Measurements from ENCODE around the gene SLC4A8. TPM values are rescaled to one million over a fixed set of nuclear protein-coding genes. Genes with fewer than 3 reads are reported as not detected.

SLC4A8 gene
- total RNA-seq, 1 experiment from 2014 or later: 1.4 TPM

DNA sequence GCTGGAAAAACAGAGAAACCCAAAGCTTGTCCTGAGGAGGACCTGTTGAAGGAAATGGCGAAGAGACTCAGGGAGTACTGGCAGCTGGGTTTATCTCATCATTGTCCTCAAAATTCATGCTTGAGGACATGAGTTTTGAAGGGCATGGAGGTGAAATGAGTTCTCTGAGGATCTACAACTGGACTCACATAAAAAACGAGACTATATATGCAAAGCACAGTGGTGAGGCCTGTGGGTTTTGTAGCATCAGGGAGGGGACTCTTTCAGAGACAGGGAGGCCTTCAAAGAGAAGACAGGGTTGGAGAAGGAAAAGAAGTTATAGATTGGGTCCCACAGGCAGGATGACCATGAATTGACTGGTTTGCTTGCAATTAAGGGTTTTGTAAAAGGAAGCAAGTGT lies 95.1 kb downstream of the SLC4A8 start:
- intact Hi-C loops (cut with micrococcal nuclease): no loop called here
- H3K4me2 ChIP-seq (ENCODE audit: low read length): no peak overlapping the region
- no peak overlapping the region for H3K27ac ChIP-seq (ENCODE audit: low read depth, low read length)
- BruUV-seq (replicated peaks): no TSS peak
- no peak overlapping the region for H2AFZ ChIP-seq (ENCODE audit: low read depth, low read length, poor library complexity, severe bottlenecking)
- ChIA-PET CTCF (interaction anchor here (1.3 kb wide), 1 partner anchor 14 kb away, joined by 3 read pairs; no protein-coding TSS in a partner anchor), RAD21 (ENCODE audit: low non-redundant PET in 1 of 2, low total read pairs in 2 of 2, uncharacterized antibody in 2 of 2, unreplicated experiment in 2 of 2) (no interaction called here), POLR2A (no interaction called here)
- DNase-seq (ENCODE audit: low read depth, low spot score) (no peak), ATAC-seq (no peak)
- no peaks in the 10 kb centered on the region for H3K79me2 ChIP-seq (ENCODE audit: insufficient read depth, low read length)
- no peak overlapping the region for H3K9ac ChIP-seq (ENCODE audit: low read length)
- no peaks in the 10 kb centered on the region for H3K4me1 ChIP-seq (ENCODE audit: control insufficient read depth in 1 of 2, insufficient read depth in 2 of 2, low read length in 2 of 2)
- TF ChIP-seq ZFX (IDR thresholded peaks at IDR 0.05): no peak
- no peak for TF ChIP-seq TCF7L2 (IDR thresholded peaks at IDR 0.05; ENCODE audit: borderline replicate concordance, extremely low read depth, insufficient read depth, insufficient read length)
- no peak for TF ChIP-seq MAX (IDR thresholded peaks at IDR 0.05)
- TF ChIP-seq, protein P1, sequence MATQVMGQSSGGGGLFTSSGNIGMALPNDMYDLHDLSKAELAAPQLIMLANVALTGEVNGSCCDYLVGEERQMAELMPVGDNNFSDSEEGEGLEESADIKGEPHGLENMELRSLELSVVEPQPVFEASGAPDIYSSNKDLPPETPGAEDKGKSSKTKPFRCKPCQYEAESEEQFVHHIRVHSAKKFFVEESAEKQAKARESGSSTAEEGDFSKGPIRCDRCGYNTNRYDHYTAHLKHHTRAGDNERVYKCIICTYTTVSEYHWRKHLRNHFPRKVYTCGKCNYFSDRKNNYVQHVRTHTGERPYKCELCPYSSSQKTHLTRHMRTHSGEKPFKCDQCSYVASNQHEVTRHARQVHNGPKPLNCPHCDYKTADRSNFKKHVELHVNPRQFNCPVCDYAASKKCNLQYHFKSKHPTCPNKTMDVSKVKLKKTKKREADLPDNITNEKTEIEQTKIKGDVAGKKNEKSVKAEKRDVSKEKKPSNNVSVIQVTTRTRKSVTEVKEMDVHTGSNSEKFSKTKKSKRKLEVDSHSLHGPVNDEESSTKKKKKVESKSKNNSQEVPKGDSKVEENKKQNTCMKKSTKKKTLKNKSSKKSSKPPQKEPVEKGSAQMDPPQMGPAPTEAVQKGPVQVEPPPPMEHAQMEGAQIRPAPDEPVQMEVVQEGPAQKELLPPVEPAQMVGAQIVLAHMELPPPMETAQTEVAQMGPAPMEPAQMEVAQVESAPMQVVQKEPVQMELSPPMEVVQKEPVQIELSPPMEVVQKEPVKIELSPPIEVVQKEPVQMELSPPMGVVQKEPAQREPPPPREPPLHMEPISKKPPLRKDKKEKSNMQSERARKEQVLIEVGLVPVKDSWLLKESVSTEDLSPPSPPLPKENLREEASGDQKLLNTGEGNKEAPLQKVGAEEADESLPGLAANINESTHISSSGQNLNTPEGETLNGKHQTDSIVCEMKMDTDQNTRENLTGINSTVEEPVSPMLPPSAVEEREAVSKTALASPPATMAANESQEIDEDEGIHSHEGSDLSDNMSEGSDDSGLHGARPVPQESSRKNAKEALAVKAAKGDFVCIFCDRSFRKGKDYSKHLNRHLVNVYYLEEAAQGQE (IDR thresholded peaks at IDR 0.05; ENCODE audit: low read depth): no peak
- TF ChIP-seq, protein P2, sequence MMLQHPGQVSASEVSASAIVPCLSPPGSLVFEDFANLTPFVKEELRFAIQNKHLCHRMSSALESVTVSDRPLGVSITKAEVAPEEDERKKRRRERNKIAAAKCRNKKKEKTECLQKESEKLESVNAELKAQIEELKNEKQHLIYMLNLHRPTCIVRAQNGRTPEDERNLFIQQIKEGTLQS (IDR thresholded peaks at IDR 0.05): no peak
- no peak for TF ChIP-seq SIN3A (IDR thresholded peaks at IDR 0.05; ENCODE audit: low read depth)
- no peak for TF ChIP-seq SP1 (IDR thresholded peaks at IDR 0.05; ENCODE audit: low read depth)
- TF ChIP-seq SRF (IDR thresholded peaks at IDR 0.05; ENCODE audit: low read depth): no peak
- TF ChIP-seq, protein P3, sequence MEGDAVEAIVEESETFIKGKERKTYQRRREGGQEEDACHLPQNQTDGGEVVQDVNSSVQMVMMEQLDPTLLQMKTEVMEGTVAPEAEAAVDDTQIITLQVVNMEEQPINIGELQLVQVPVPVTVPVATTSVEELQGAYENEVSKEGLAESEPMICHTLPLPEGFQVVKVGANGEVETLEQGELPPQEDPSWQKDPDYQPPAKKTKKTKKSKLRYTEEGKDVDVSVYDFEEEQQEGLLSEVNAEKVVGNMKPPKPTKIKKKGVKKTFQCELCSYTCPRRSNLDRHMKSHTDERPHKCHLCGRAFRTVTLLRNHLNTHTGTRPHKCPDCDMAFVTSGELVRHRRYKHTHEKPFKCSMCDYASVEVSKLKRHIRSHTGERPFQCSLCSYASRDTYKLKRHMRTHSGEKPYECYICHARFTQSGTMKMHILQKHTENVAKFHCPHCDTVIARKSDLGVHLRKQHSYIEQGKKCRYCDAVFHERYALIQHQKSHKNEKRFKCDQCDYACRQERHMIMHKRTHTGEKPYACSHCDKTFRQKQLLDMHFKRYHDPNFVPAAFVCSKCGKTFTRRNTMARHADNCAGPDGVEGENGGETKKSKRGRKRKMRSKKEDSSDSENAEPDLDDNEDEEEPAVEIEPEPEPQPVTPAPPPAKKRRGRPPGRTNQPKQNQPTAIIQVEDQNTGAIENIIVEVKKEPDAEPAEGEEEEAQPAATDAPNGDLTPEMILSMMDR (IDR thresholded peaks at IDR 0.05 in 2 of 3, conservative IDR thresholded peaks at IDR 0.05 in 1 of 3; ENCODE audit: borderline replicate concordance in 1 of 3, insufficient read depth in 1 of 3, low read depth in 2 of 3, low read length in 2 of 3): no peak
- H3K4me3 ChIP-seq (replicated peaks in 1 of 2; ENCODE audit: low read depth in 1 of 2, low read length in 2 of 2): no peak overlapping the region
- H3K27me3 ChIP-seq (ENCODE audit: insufficient read depth, low read length): peaks cover 7% of the 10 kb centered on the region; the same call in 1 of the 2 replicates
- H3K36me3 ChIP-seq (ENCODE audit: control insufficient read depth in 1 of 2, insufficient read depth in 2 of 2, low read length in 2 of 2): no peaks in the 10 kb centered on the region
- no peaks in the 10 kb centered on the region for H3K9me3 ChIP-seq (ENCODE audit: control insufficient read depth in 1 of 2, insufficient read depth in 1 of 2, low read depth in 1 of 2, low read length in 2 of 2)
- no peaks in the 10 kb centered on the region for H4K20me1 ChIP-seq (ENCODE audit: insufficient read depth)
- H3K9me2 ChIP-seq (ENCODE audit: insufficient read depth): no peaks in the 10 kb centered on the region

Measured in HCT116 (cell line).